Epithelial cell of esophagus (primary cell): ENCODE results near the gene PTPRN2.
"Not testable (repeated sequence)": the region's sequence is repeated elsewhere in the genome, so short reads cannot be mapped to it uniquely, and the experiment has no call there.

Experiments
- DNase-seq: peaks from one replicate; pipeline ENCODE4 v3.0.0; 2010; ENCODE audit warnings: low read depth
- H3K4me3 ChIP-seq: 2 replicates; pipeline ENCODE4 v1.5.1; 2011; ENCODE audit warnings: mild to moderate bottlenecking, low read length, control low read depth
- TF ChIP-seq, protein P1 (sequence below): IDR thresholded peaks from 2 replicates; pipeline ENCODE4 v1.5.1; 2011; ENCODE audit warnings: low read depth, mild to moderate bottlenecking, low read length, control low read depth, inconsistent platforms; ENCODE audit not compliant: insufficient read depth; ENCODE audit errors: missing control alignments

The PTPRN2 gene

GRCh38 chr7:158161194-158161593, 426.4 kb downstream of the PTPRN2 start:
- TF ChIP-seq, protein P1, sequence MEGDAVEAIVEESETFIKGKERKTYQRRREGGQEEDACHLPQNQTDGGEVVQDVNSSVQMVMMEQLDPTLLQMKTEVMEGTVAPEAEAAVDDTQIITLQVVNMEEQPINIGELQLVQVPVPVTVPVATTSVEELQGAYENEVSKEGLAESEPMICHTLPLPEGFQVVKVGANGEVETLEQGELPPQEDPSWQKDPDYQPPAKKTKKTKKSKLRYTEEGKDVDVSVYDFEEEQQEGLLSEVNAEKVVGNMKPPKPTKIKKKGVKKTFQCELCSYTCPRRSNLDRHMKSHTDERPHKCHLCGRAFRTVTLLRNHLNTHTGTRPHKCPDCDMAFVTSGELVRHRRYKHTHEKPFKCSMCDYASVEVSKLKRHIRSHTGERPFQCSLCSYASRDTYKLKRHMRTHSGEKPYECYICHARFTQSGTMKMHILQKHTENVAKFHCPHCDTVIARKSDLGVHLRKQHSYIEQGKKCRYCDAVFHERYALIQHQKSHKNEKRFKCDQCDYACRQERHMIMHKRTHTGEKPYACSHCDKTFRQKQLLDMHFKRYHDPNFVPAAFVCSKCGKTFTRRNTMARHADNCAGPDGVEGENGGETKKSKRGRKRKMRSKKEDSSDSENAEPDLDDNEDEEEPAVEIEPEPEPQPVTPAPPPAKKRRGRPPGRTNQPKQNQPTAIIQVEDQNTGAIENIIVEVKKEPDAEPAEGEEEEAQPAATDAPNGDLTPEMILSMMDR: no peak
- no peak for DNase-seq

GRCh38 chr7:158160199-158160598, 427.4 kb downstream of the PTPRN2 start:
- no peak for DNase-seq
- H3K4me3 ChIP-seq: no peak overlapping the region
- TF ChIP-seq, protein P1: no peak

More at GRCh38 chr7:158161194-158161593, 426.4 kb downstream of the PTPRN2 start:
- no peak overlapping the region for H3K4me3 ChIP-seq

- no peak overlapping the region for H3K4me3 ChIP-seq
- TF ChIP-seq, protein P1: no peak
- DNase-seq: no peak
Measured at GRCh38 chr7:158157460-158157859, 430.2 kb downstream of the PTPRN2 start.

DNA sequence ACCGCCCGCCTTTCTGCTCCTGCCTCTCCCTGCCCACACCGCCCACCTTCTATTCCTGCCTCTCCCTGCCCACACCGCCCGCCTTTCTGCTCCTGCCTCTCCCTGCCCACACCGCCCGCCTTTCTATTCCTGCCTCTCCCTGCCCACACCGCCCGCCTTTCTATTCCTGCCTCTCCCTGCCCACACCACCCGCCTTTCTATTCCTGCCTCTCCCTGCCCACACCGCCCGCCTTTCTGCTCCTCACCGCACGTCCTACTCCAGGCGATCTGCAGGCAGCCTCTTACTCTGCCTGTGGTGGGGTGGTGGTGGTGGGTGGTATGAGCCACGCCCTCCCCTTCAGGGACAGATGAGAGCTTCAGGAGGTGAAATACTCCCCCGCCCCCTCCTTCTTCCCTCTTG, 436.4 kb downstream of the PTPRN2 start:
- H3K4me3 ChIP-seq: not testable (repeated sequence)
- peak; percentile 40 for DNase-seq

GRCh38 chr7:158150234-158150633, 437.4 kb downstream of the PTPRN2 start:
- no peak overlapping the region for H3K4me3 ChIP-seq
- TF ChIP-seq, protein P1: no peak
- DNase-seq: no peak

- H3K4me3 ChIP-seq: not testable (repeated sequence)
- peak; percentile 31 for DNase-seq
Measured at GRCh38 chr7:158147431-158147830, 440.2 kb downstream of the PTPRN2 start.

GRCh38 chr7:158145370-158145769, 442.3 kb downstream of the PTPRN2 start:
- no peak overlapping the region for H3K4me3 ChIP-seq
- TF ChIP-seq, protein P1: no peak
- DNase-seq: no peak

- TF ChIP-seq, protein P1: no peak
Measured at GRCh38 chr7:158143196-158144120, 444.2 kb downstream of the PTPRN2 start.

More at GRCh38 chr7:158143196-158144120, 444.2 kb downstream of the PTPRN2 start:
- no peak for DNase-seq
- H3K4me3 ChIP-seq: no peak overlapping the region
